NT2/D1 (cell line): ENCODE measurements around the gene BHLHE41.

Experiments
- DNase-seq: peaks from one replicate; pipeline ENCODE4 v3.0.0-alpha.2; 2011; ENCODE audit warnings: low read depth, low spot score
- H3K27me3 ChIP-seq: 2 replicates; pipeline ENCODE4 v1.6.0; 2011; ENCODE audit warnings: mild to moderate bottlenecking; ENCODE audit not compliant: insufficient read length, insufficient read depth
- H3K36me3 ChIP-seq: 2 replicates; pipeline ENCODE4 v1.6.1; 2011; ENCODE audit warnings: mild to moderate bottlenecking, low read length, mixed read lengths; ENCODE audit not compliant: insufficient read depth, insufficient read length
- H3K4me1 ChIP-seq: 2 replicates; pipeline ENCODE4 v1.5.1; 2011; ENCODE audit not compliant: insufficient read depth, insufficient read length
- H3K4me3 ChIP-seq: 2 replicates; pipeline ENCODE4 v1.5.1; 2011; ENCODE audit warnings: low read depth; ENCODE audit not compliant: insufficient read length
- H3K9ac ChIP-seq: 2 replicates; pipeline ENCODE4 v1.6.0; 2011; ENCODE audit warnings: low read depth; ENCODE audit not compliant: insufficient read length
- H3K9me3 ChIP-seq: 2 replicates; pipeline ENCODE4 v1.5.1; 2011; ENCODE audit warnings: mild to moderate bottlenecking, low read length; ENCODE audit not compliant: insufficient read depth
- SUZ12 ChIP-seq: IDR thresholded peaks from 2 replicates; pipeline ENCODE4 v1.6.1; 2011; ENCODE audit not compliant: insufficient read length, insufficient read depth; ENCODE audit errors: extremely low read depth
- YY1 ChIP-seq: IDR thresholded peaks from 2 replicates; pipeline ENCODE4 v1.6.1; 2011; ENCODE audit not compliant: insufficient read length, insufficient read depth
- ZNF274 ChIP-seq: IDR thresholded peaks from 2 replicates; pipeline ENCODE4 v1.6.1; 2011; ENCODE audit warnings: mild to moderate bottlenecking, low read depth, low read length

BHLHE41 gene

DNA sequence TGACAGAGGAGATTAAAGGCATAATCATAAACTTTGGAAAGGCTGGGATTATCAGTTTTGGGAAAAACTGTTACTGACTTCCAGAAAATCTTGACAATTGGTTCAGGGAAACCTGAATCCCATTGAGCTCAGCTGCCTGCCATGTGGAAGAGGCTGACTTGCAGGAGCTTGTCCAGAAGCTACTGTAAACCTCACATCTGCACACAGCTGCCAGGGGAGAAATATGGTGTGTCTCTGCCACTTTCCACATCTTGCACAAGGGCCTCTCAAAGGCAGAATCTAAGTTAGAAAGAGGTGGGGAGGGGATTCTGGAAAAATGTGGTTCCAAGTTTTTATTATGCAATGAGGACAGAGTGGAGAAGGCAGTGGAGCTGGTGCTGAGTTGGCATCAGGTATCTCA is 8.7 kb upstream of the BHLHE41 start:
- no peak overlapping the region for H3K4me3 ChIP-seq
- no peak for DNase-seq
- H3K9ac ChIP-seq, result no peak overlapping the region
- peaks cover 20% of the 10 kb centered on the region for H3K27me3 ChIP-seq
- TF ChIP-seq SUZ12 (no peak), ZNF274 (no peak), YY1 (no peak)
- no peaks in the 10 kb centered on the region for H3K36me3 ChIP-seq
- peaks cover 6% of the 10 kb centered on the region for H3K4me1 ChIP-seq
- no peaks in the 10 kb centered on the region for H3K9me3 ChIP-seq

- Histone ChIP-seq H3K4me1 (peaks cover 6% of the 10 kb centered on the region), H3K9ac (no peak overlapping the region), H3K9me3 (no peaks in the 10 kb centered on the region), H3K4me3 (no peak overlapping the region), H3K27me3 (peaks cover 27% of the 10 kb centered on the region), H3K36me3 (no peaks in the 10 kb centered on the region)
- TF ChIP-seq ZNF274 (no peak), YY1 (no peak), SUZ12 (no peak)
- DNase-seq, result no peak
Measured at GRCh38 chr12:26132866-26133265, 8.0 kb upstream of the BHLHE41 start.

DNA sequence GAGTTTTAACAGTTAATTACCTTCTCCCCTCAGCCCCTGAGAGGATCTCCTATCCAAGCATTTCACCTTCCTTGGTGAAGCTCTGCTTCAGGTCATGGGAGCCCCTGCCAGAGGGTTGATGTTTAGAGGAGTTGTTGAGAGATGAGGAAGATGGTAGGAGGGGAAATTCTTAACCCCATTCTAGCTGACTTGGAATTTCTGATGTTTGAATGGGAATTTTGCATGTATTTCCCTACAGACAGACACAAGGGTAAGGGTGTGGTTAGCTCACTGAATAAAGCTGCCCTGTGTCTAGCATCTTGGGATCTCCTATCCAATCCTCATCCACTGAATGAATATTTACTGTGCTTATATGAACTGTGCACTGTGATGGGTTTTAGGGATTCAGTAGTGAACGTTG is 7.1 kb upstream of the BHLHE41 start:
- DNase-seq, result no peak
- Histone ChIP-seq H3K27me3 (peaks cover 36% of the 10 kb centered on the region), H3K4me1 (peaks cover 6% of the 10 kb centered on the region), H3K9ac (no peak overlapping the region), H3K9me3 (no peaks in the 10 kb centered on the region), H3K36me3 (no peaks in the 10 kb centered on the region), H3K4me3 (no peak overlapping the region)
- TF ChIP-seq YY1, result no peak

GRCh38 chr12:26130728-26131127 is 5.9 kb upstream of the BHLHE41 start:
- no peak for DNase-seq
- H3K4me3 ChIP-seq, result no peak overlapping the region
- peaks cover 6% of the 10 kb centered on the region for H3K4me1 ChIP-seq
- H3K9me3 ChIP-seq, result no peaks in the 10 kb centered on the region
- H3K9ac ChIP-seq, result no peak overlapping the region
- H3K27me3 ChIP-seq, result peaks cover 42% of the 10 kb centered on the region
- H3K36me3 ChIP-seq, result no peaks in the 10 kb centered on the region
- no peak for TF ChIP-seq SUZ12
- TF ChIP-seq ZNF274, result no peak
- no peak for TF ChIP-seq YY1

GRCh38 chr12:26128168-26128567 is 3.3 kb upstream of the BHLHE41 start:
- DNase-seq, result no peak
- TF ChIP-seq ZNF274, result no peak
- no peak for TF ChIP-seq YY1
- TF ChIP-seq SUZ12, result no peak
- H3K4me1 ChIP-seq, result peaks cover 8% of the 10 kb centered on the region
- H3K9ac ChIP-seq, result no peak overlapping the region
- no peaks in the 10 kb centered on the region for H3K9me3 ChIP-seq
- H3K27me3 ChIP-seq, result peaks cover 65% of the 10 kb centered on the region
- no peak overlapping the region for H3K4me3 ChIP-seq
- no peaks in the 10 kb centered on the region for H3K36me3 ChIP-seq

DNA sequence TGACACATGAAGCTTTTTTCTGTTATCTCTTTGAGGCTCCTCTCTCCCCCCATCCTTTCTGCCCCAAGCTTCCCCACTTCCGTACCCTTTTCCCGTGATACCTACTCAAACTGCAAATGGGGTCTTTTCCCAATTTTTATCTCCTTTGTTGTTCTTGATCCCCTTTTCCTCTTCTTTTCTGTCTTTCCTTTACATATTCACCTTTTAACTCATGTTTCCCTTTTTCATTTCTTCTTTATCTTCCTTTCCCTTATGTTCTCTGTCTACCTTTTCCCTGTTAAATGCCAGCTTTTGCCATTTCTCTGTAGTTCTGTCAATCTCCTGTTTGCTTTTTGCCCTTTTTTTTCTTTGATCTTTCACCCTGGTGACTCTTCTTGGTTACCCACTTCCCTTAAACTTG is 2.6 kb upstream of the BHLHE41 start:
- no peaks in the 10 kb centered on the region for H3K36me3 ChIP-seq
- TF ChIP-seq SUZ12 (no peak), YY1 (no peak), ZNF274 (no peak)
- peaks cover 8% of the 10 kb centered on the region for H3K4me1 ChIP-seq
- peaks cover 71% of the 10 kb centered on the region for H3K27me3 ChIP-seq
- H3K9ac ChIP-seq, result no peak overlapping the region
- DNase-seq, result no peak
- no peak overlapping the region for H3K4me3 ChIP-seq
- no peaks in the 10 kb centered on the region for H3K9me3 ChIP-seq

- H3K36me3 ChIP-seq, result no peaks in the 10 kb centered on the region
- no peaks in the 10 kb centered on the region for H3K9me3 ChIP-seq
- DNase-seq, result peak; percentile 98
- TF ChIP-seq ZNF274, result no peak
- no peak for TF ChIP-seq YY1
- TF ChIP-seq SUZ12, result no peak
- H3K9ac ChIP-seq, result peak overlapping the region; percentile 71
- peaks cover 78% of the 10 kb centered on the region for H3K27me3 ChIP-seq
- H3K4me1 ChIP-seq, result peaks cover 8% of the 10 kb centered on the region
- H3K4me3 ChIP-seq, result peak overlapping the region; percentile 65
Measured at GRCh38 chr12:26126340-26127284, 1.8 kb upstream of the BHLHE41 start.
